Measurements from ENCODE around the gene ZNF318.

DNA sequence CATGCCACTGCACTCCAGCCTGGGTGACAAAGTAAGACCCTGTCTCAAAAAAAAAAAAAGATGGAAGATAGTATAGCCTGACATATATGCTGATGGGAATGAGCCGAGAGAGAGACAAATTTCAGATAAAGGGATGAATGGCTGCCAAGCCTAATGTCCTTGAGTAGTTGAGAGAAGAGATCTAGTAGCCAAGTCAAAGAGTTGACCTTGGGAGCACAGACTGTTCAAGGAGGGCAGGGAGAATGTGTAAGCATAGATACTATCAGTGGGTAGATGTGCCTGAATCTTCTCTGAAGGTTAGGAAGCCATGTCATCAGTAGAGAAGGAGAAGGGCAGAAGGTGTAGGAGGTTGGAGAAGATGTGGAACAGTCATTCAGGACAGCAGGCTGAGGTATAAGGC is 37.8 kb upstream of the ZNF318 start:
- no peak for TF ChIP-seq POLR2AphosphoS5 (IDR thresholded peaks at IDR 0.05; ENCODE audit: low read depth, low read length)
- TF ChIP-seq POLR2A (IDR thresholded peaks at IDR 0.05; ENCODE audit: low read depth, low read length) = no peak
- no peak for TF ChIP-seq TAF1 (IDR thresholded peaks at IDR 0.05; ENCODE audit: low read depth, low read length)
- no peak for TF ChIP-seq PAX5 (IDR thresholded peaks at IDR 0.05; ENCODE audit: insufficient read depth, low read length, severe bottlenecking)
